Duodenal mucosa (tissue), 2 donors: ENCODE measurements around the gene AKT1S1.

Experiments used
- H3K27ac ChIP-seq: one replicate; pipeline ENCODE4 v1.7.0; 2013; ENCODE audit warnings: low read depth, low read length
- H3K27me3 ChIP-seq, 2 donors: one replicate each; pipeline ENCODE4 v1.7.0; 2013; ENCODE audit warnings: low read length in 2 of 2, control low read depth in 1 of 2; ENCODE audit not compliant: insufficient read depth in 2 of 2, control insufficient read depth in 1 of 2
- H3K36me3 ChIP-seq, 2 donors: one replicate each; pipeline ENCODE4 v1.7.0; 2013; ENCODE audit warnings: low read length in 2 of 2, control low read depth in 1 of 2; ENCODE audit not compliant: insufficient read depth in 2 of 2, control insufficient read depth in 1 of 2
- H3K4me1 ChIP-seq, 2 donors: one replicate each; pipeline ENCODE4 v1.7.0; 2013; ENCODE audit warnings: low read length in 2 of 2, control low read depth in 1 of 2; ENCODE audit not compliant: insufficient read depth in 2 of 2, control insufficient read depth in 1 of 2
- H3K4me3 ChIP-seq, 2 donors: one replicate each; pipeline ENCODE4 v1.7.0; 2013; ENCODE audit warnings: low read length in 2 of 2, low read depth in 1 of 2
- H3K9ac ChIP-seq, 2 donors: one replicate each; pipeline ENCODE4 v1.7.0; 2013; ENCODE audit warnings: low read length in 2 of 2, low read depth in 1 of 2
- H3K9me3 ChIP-seq, 2 donors: one replicate each; pipeline ENCODE4 v1.7.0; 2013; ENCODE audit warnings: low read length in 2 of 2, control low read depth in 1 of 2; ENCODE audit not compliant: control insufficient read depth in 1 of 2

Gene AKT1S1

GRCh38 chr19:49906879-49907564 lies 29.9 kb upstream of the AKT1S1 start:
- Histone ChIP-seq H3K9ac (no peak overlapping the region), H3K27ac (no peak overlapping the region)

GRCh38 chr19:49904136-49904535 lies 27.0 kb upstream of the AKT1S1 start:
- Histone ChIP-seq H3K9ac (no peak overlapping the region), H3K27ac (no peak overlapping the region), H3K4me3 (no peak overlapping the region), H3K4me1 (no peaks in the 10 kb centered on the region), H3K9me3 (no peaks in the 10 kb centered on the region), H3K36me3 (peaks cover 16 to 30% of the 10 kb centered on the region in 2 donors), H3K27me3 (no peaks in the 10 kb centered on the region)

More at GRCh38 chr19:49906879-49907564, 29.9 kb upstream of the AKT1S1 start:
- peaks cover 16 to 40% of the 10 kb centered on the region in 2 donors for H3K36me3 ChIP-seq
- no peak overlapping the region for H3K4me3 ChIP-seq
- H3K27me3 ChIP-seq = no peaks in the 10 kb centered on the region
- H3K4me1 ChIP-seq = peaks cover 4 to 11% of the 10 kb centered on the region in 2 donors
- H3K9me3 ChIP-seq = no peaks in the 10 kb centered on the region

DNA sequence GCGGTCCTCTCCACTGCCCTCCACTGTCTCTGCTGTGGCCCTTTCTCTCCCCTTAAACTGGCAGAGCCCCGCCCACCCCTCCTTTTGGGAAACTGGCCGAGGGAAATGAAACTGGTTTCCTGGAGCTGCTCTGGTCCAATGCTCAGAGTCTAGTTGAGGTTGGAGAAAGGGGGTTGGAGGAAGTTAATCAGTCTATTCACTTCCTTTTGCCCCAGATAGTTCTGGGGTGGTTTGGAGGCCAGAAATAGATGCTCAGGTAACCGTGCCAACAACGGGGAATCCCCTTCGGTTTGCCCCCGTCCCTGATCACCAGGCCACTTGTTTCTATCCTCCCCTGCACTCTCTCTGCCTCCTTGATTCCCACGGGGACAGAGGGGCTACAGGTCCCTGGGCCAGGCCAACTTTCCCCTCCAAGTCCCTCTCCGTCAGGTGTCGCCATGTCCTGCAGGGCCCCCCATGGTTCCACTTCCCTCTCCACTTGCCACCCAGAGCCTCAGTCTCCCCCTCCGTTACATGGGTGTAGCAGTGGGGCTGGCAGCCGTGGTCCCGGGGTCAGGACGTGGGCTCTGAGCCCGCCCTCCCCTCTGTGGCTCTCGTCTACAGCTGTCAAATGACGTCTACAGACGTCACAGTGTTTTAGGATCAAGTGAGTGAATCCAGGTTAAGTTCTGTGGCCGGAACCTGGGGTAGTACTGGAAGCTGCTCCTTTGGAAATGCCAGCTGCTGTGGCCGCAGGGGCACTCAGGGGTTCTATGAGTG lies 19.9 kb upstream of the AKT1S1 start, which contains the start of gene IL4I1:
Gene IL4I1 (minus strand): TSS at position 25 of the 759 bp plus-strand sequence. CDS start 727 bp downstream, outside the sequence.
- peak within 1 kb of the TSS; percentile 36 for H3K27ac ChIP-seq
- H3K36me3 ChIP-seq = no peaks in the 10 kb centered on the region
- no peaks in the 10 kb centered on the region for H3K9me3 ChIP-seq
- H3K4me1 ChIP-seq = peaks cover 4 to 9% of the 10 kb centered on the region in 2 donors
- H3K27me3 ChIP-seq = no peaks in the 10 kb centered on the region
- H3K9ac ChIP-seq = peak within 1 kb of the TSS; percentile 18 to 38
- H3K4me3 ChIP-seq = peak within 1 kb of the TSS; percentile 36 to 45

DNA sequence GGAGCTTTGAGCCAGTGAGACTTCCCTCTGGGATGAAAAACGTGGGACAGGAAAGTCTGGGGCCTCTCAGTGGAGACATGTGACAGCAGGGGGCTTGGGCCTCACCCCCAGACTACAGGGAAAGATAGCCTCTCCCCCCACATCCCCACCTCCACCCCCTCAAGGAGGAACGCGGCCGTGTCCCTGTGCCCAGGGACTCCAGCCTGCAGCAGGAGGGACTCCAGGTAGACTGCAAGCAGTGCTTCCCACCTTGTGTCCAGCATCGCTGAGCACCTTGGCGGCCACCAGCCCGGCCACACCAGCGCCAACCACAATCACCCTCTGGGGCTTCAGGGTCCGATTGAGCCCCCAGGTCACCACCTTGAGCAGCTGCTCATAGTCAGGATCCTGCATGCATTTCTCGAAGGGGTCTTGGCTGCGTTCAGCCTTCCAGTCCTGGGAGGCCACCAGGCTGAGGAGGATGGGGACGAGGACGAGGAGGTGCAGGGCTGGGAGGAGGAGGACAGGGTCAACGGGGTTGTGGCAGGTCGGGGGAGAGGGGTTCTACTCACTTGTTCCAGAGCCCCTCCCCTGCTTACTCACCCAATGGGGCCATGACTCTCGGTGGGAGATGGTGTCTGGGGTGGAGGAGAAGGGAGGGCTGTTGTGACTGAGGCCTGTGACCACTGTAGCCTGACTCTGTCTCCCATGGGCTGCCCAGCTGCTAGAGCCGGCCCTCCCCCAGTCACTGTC lies 18.6 kb upstream of the AKT1S1 start:
- Histone ChIP-seq H3K27ac (no peak overlapping the region), H3K36me3 (no peaks in the 10 kb centered on the region), H3K4me1 (peaks cover 4 to 9% of the 10 kb centered on the region in 2 donors), H3K9ac (no peak overlapping the region), H3K4me3 (peak overlapping the region in 1 of 2 donors; percentile 36), H3K27me3 (no peaks in the 10 kb centered on the region), H3K9me3 (no peaks in the 10 kb centered on the region)

GRCh38 chr19:49894879-49895565 lies 17.9 kb upstream of the AKT1S1 start:
- no peak overlapping the region for H3K9ac ChIP-seq
- no peaks in the 10 kb centered on the region for H3K27me3 ChIP-seq
- H3K4me1 ChIP-seq = peaks cover 4 to 13% of the 10 kb centered on the region in 2 donors
- H3K9me3 ChIP-seq = no peaks in the 10 kb centered on the region
- H3K27ac ChIP-seq = no peak overlapping the region
- H3K4me3 ChIP-seq = no peak overlapping the region
- no peaks in the 10 kb centered on the region for H3K36me3 ChIP-seq

DNA sequence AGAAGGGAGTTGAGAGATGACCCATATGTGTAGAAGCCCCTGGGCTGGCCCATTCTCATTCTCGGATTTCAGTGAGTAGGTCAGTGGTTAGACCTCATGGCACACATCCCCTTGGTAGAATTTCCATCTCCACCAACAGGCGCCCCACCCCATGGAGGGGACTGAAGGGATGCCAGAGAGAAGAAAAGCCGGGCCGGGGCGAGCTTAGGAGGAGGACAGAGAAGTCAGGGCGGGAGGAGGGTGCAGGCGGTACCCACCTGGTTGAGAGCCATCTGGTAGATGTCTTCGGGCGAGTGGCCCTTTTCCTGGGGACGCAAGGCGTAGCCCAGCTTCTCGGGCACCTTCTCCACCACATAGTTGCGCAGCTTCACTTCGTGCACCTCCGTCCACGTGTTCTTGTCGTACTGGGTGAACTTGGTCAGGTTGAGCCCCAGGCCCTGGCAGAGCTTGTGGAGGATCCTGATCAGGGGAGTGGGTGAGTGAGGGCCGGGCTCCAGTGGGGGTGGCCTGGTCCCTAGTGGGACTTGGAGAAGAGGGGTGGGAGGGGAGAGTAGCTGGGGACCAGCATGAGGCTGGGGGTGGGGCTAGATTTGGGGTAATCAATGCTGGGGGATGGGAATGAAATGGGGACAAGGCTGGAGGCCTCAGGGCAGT lies 17.0 kb upstream of the AKT1S1 start:
- H3K4me3 ChIP-seq = no peak overlapping the region
- no peak overlapping the region for H3K27ac ChIP-seq
- no peaks in the 10 kb centered on the region for H3K9me3 ChIP-seq
- H3K27me3 ChIP-seq = no peaks in the 10 kb centered on the region
- H3K9ac ChIP-seq = no peak overlapping the region
- H3K4me1 ChIP-seq = peaks cover 4 to 14% of the 10 kb centered on the region in 2 donors
- no peaks in the 10 kb centered on the region for H3K36me3 ChIP-seq

- Histone ChIP-seq H3K9ac (no peak overlapping the region), H3K4me1 (peaks cover 6 to 17% of the 10 kb centered on the region in 2 donors), H3K36me3 (no peaks in the 10 kb centered on the region), H3K27me3 (no peaks in the 10 kb centered on the region), H3K9me3 (no peaks in the 10 kb centered on the region), H3K27ac (no peak overlapping the region), H3K4me3 (no peak overlapping the region)
Measured at GRCh38 chr19:49892716-49893115, 15.6 kb upstream of the AKT1S1 start.

GRCh38 chr19:49891393-49891792 lies 14.2 kb upstream of the AKT1S1 start:
- no peak overlapping the region for H3K4me3 ChIP-seq
- H3K27me3 ChIP-seq = no peaks in the 10 kb centered on the region
- H3K9me3 ChIP-seq = no peaks in the 10 kb centered on the region
- H3K27ac ChIP-seq = no peak overlapping the region
- H3K9ac ChIP-seq = no peak overlapping the region
- no peaks in the 10 kb centered on the region for H3K36me3 ChIP-seq
- peaks cover 10 to 17% of the 10 kb centered on the region in 2 donors for H3K4me1 ChIP-seq
